ENCODE results near the gene BAIAP2L1.
"Not testable (repeated sequence)": the region's sequence is repeated elsewhere in the genome, so short reads cannot be mapped to it uniquely, and the experiment has no call there.

BAIAP2L1 gene

GRCh38 chr7:98400542-98401340 is at the start of gene BAIAP2L1:
Gene BAIAP2L1 (minus strand): TSS chr7:98401090. CDS start chr7:98400852, 238 bp downstream.
- DNase-seq (ENCODE audit: low spot score) = peak; percentile 84

GRCh38 chr7:98448766-98449165 is 47.9 kb upstream of the BAIAP2L1 start:
- no peak for DNase-seq (ENCODE audit: low spot score)

GRCh38 chr7:98440992-98441391 is 40.1 kb upstream of the BAIAP2L1 start:
- not testable (repeated sequence) for DNase-seq (ENCODE audit: low spot score)

GRCh38 chr7:98439484-98439883 is 38.6 kb upstream of the BAIAP2L1 start:
- no peak for DNase-seq (ENCODE audit: low spot score)

- DNase-seq (ENCODE audit: low spot score) = no peak
These were observed 33.2 kb upstream of the BAIAP2L1 start for GRCh38 chr7:98434087-98434486.

GRCh38 chr7:98429799-98430198 is 28.9 kb upstream of the BAIAP2L1 start:
- no peak for DNase-seq (ENCODE audit: low spot score)

- no peak for DNase-seq (ENCODE audit: low spot score)
These were observed 22.2 kb upstream of the BAIAP2L1 start for GRCh38 chr7:98423043-98423442.

GRCh38 chr7:98420966-98421612 is 20.2 kb upstream of the BAIAP2L1 start:
- DNase-seq (ENCODE audit: low spot score) = peak; percentile 47

GRCh38 chr7:98419988-98420387 is 19.1 kb upstream of the BAIAP2L1 start:
- DNase-seq (ENCODE audit: low spot score) = not testable (repeated sequence)

- DNase-seq (ENCODE audit: low spot score) = not testable (repeated sequence)
These were observed 18.4 kb upstream of the BAIAP2L1 start for GRCh38 chr7:98419316-98419691.

GRCh38 chr7:98418636-98419315 is 17.9 kb upstream of the BAIAP2L1 start:
- no peak for DNase-seq (ENCODE audit: low spot score)

GRCh38 chr7:98418271-98418635 is 17.4 kb upstream of the BAIAP2L1 start:
- no peak for DNase-seq (ENCODE audit: low spot score)

GRCh38 chr7:98417604-98418270 is 16.8 kb upstream of the BAIAP2L1 start:
- DNase-seq (ENCODE audit: low spot score) = not testable (repeated sequence)

- DNase-seq (ENCODE audit: low spot score) = no peak
These were observed 13.5 kb upstream of the BAIAP2L1 start for GRCh38 chr7:98414205-98414900.

GRCh38 chr7:98413655-98414054 is 12.8 kb upstream of the BAIAP2L1 start:
- not testable (repeated sequence) for DNase-seq (ENCODE audit: low spot score)

- no peak for DNase-seq (ENCODE audit: low spot score)
These were observed 9.0 kb upstream of the BAIAP2L1 start for GRCh38 chr7:98409843-98410242.

- DNase-seq (ENCODE audit: low spot score) = not testable (repeated sequence)
These were observed 7.3 kb upstream of the BAIAP2L1 start for GRCh38 chr7:98408146-98408545.

- no peak for DNase-seq (ENCODE audit: low spot score)
These were observed 5.9 kb upstream of the BAIAP2L1 start for GRCh38 chr7:98406827-98407226.

- no peak for DNase-seq (ENCODE audit: low spot score)
These were observed 4.0 kb upstream of the BAIAP2L1 start for GRCh38 chr7:98404840-98405239.

- no peak for DNase-seq (ENCODE audit: low spot score)
These were observed 874 bp downstream of the BAIAP2L1 start for GRCh38 chr7:98399890-98400541.

GRCh38 chr7:98399462-98399861 is 1.4 kb downstream of the BAIAP2L1 start:
- no peak for DNase-seq (ENCODE audit: low spot score)

Measured in CD4-positive, alpha-beta T cell treated with Interleukin-15 for 4 hours (primary cell).